Right lobe of liver (tissue), 4 donors: ENCODE measurements around the gene POMT2.

Source experiments
- CTCF ChIP-seq, 4 donors: fragments of 200-600 bp in 3 of 4; fragments of 450-650 bp in 1 of 4; IDR thresholded peaks; one replicate each; pipeline versions ENCODE4 v1.5.1 to v1.8.0; 2016 to 2022; ENCODE audit warnings: antibody characterized with exemption in 4 of 4, mild to moderate bottlenecking in 2 of 4
- POLR2A ChIP-seq: fragments of 450-650 bp; IDR thresholded peaks from one replicate; pipeline ENCODE4 v1.6.1; 2017; ENCODE audit warnings: antibody characterized with exemption, mild to moderate bottlenecking
- donor health status: DM: no; HTN: no; CAD: no.
- donor health status: DM: no; HTN: no; CAD: no.
- donor health status: DM: no; HTN: yes; CAD: no.

GRCh38 chr14:77239412-77239811 lies 81.3 kb downstream of the POMT2 start:
- no peak for TF ChIP-seq CTCF (IDR thresholded peaks at IDR 0.05)
- TF ChIP-seq POLR2A = no peak
